SK-N-SH (cell line): ENCODE measurements around the gene RUVBL2.

Experiments used
- CTCF ChIP-seq: fragments of 200-600 bp; sonication (generic); IDR thresholded peaks from 2 replicates; pipeline ENCODE4 v1.6.1; 2017; ENCODE audit warnings: antibody characterized with exemption, mild to moderate bottlenecking, moderate library complexity
- EP300 ChIP-seq, 2 experiments: IDR thresholded peaks; 2 replicates each; pipeline versions ENCODE4 v1.4.0 to v1.6.1; 2012; ENCODE audit warnings: borderline replicate concordance in 1 of 2, low read depth in 1 of 2, low read length in 1 of 2
- USF2 ChIP-seq: fragments of 150-350 bp; IDR thresholded peaks from 2 replicates; pipeline ENCODE4 v1.6.1; 2017; ENCODE audit warnings: antibody characterized with exemption, low read length, low read depth, borderline replicate concordance

- no peak for TF ChIP-seq EP300 (IDR thresholded peaks at IDR 0.05; ENCODE audit: borderline replicate concordance in 1 of 2, low read depth in 1 of 2, low read length in 1 of 2)
- TF ChIP-seq CTCF, result no peak
- TF ChIP-seq USF2, result no peak
Observed at GRCh38 chr19:48945817-48946216, 47.9 kb upstream of the RUVBL2 start.
